Lung (tissue), 12 donors: ENCODE measurements around the gene PWWP2A. TPM values are rescaled to one million over a fixed set of nuclear protein-coding genes. Genes with fewer than 3 reads are reported as not detected.

ENCODE experiments used
- ATAC-seq: fragments of 200-7000 bp; cut with Tn5 transposase; one replicate; pipeline ENCODE4 v1.9.1; 2020; ENCODE audit warnings: moderate number of reproducible peaks; ENCODE audit not compliant: insufficient read depth, low FRiP score
- DNase-seq, 3 donors: peaks; one replicate each; pipeline ENCODE4 v3.0.0-alpha.2; 2013 to 2017
- H3K27ac ChIP-seq, 2 donors: one replicate each; pipeline ENCODE4 v1.5.1; 2013; ENCODE audit warnings: mild to moderate bottlenecking in 2 of 2, moderate library complexity in 2 of 2, control low read depth in 1 of 2, inconsistent platforms in 1 of 2, low read depth in 1 of 2, low read length in 1 of 2
- H3K27me3 ChIP-seq, 3 donors: one replicate each; pipeline ENCODE4 v1.5.1; 2013; ENCODE audit warnings: low read length in 2 of 3; ENCODE audit not compliant: control insufficient read depth in 3 of 3, insufficient read depth in 3 of 3
- H3K36me3 ChIP-seq, 4 donors: one replicate each; pipeline ENCODE4 v1.5.1; 2013; ENCODE audit warnings: low read length in 4 of 4, mild to moderate bottlenecking in 1 of 4, moderate library complexity in 1 of 4; ENCODE audit not compliant: control insufficient read depth in 4 of 4, insufficient read depth in 4 of 4
- H3K4me1 ChIP-seq, 5 donors: one replicate each; pipeline ENCODE4 v1.5.1; 2013; ENCODE audit warnings: low read length in 5 of 5, mild to moderate bottlenecking in 2 of 5, moderate library complexity in 1 of 5; ENCODE audit not compliant: control insufficient read depth in 5 of 5, insufficient read depth in 5 of 5
- H3K4me3 ChIP-seq: one replicate; pipeline ENCODE4 v1.5.1; 2013; ENCODE audit warnings: mild to moderate bottlenecking, control low read depth, moderate library complexity
- H3K9ac ChIP-seq, 2 donors: one replicate each; pipeline ENCODE4 v1.5.1; 2013; ENCODE audit warnings: low read length in 2 of 2, control low read depth in 1 of 2; ENCODE audit not compliant: insufficient read depth in 1 of 2
- H3K9me3 ChIP-seq, 4 donors: one replicate each; pipeline ENCODE4 v1.5.1; 2013; ENCODE audit warnings: low read length in 3 of 4, mild to moderate bottlenecking in 1 of 4, moderate library complexity in 1 of 4; ENCODE audit not compliant: control insufficient read depth in 4 of 4, insufficient read depth in 3 of 4
- WGBS, 2 donors: extraction: QIAGEN DNeasy Blood & Tissue Kit; methylation state at CpG; one replicate each; pipeline ENCODE4 v1.1.7; 2013; 5-methylcytosine and 5-hydroxymethylcytosine counted together
- polyA plus RNA-seq, 2 donors: library from polyadenylated mRNA; stranded (reverse); fragments of 200-250 nt; gene quantifications; one replicate each; pipeline ENCODE4 v1.2.1, GENCODE V29; 2013
- total RNA-seq, 2 donors: library from RNA; depleted of rRNA in 1 of 2; stranded (reverse); fragments of >200 nt in 1 of 2; gene quantifications; one replicate each; pipeline ENCODE4 v1.2.1, GENCODE V29; 2014 to 2021
- TF ChIP-seq, protein P1 (sequence below): IDR thresholded peaks from 2 replicates; pipeline ENCODE4 v1.5.1; 2012; ENCODE audit warnings: mild to moderate bottlenecking; ENCODE audit errors: control extremely low read depth, extremely low read depth
- donor health status: control.
- donor health status: control.
- donor health status: Bipolar disorder and iron deficiency.
- donor health status: healthy.
- donor health status: DM: yes; HTN: yes; CAD: no.

The PWWP2A gene
- total and polyA plus RNA-seq, 4 donors, result 7.9 to 49.0 (median 16.5) TPM

DNA sequence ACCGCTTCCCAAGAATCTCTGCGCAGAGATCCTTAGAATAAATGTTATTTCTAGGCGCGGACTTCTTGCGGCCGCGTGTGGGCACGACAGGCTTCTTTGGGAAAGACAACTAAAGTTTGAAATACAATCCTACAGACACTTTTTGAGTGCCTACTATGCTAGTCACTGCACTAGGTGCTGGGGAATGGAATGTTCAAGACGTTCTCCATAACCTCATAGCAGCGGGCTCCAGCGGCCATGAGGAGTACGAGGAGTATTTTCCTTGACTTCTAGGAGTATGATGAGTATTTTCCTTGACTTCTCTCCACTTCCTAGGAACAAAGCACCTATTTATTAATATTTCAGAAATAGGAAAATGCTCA lies 636 bp upstream of the PWWP2A start:
- no peak for ATAC-seq
- TF ChIP-seq, protein P1, sequence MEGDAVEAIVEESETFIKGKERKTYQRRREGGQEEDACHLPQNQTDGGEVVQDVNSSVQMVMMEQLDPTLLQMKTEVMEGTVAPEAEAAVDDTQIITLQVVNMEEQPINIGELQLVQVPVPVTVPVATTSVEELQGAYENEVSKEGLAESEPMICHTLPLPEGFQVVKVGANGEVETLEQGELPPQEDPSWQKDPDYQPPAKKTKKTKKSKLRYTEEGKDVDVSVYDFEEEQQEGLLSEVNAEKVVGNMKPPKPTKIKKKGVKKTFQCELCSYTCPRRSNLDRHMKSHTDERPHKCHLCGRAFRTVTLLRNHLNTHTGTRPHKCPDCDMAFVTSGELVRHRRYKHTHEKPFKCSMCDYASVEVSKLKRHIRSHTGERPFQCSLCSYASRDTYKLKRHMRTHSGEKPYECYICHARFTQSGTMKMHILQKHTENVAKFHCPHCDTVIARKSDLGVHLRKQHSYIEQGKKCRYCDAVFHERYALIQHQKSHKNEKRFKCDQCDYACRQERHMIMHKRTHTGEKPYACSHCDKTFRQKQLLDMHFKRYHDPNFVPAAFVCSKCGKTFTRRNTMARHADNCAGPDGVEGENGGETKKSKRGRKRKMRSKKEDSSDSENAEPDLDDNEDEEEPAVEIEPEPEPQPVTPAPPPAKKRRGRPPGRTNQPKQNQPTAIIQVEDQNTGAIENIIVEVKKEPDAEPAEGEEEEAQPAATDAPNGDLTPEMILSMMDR, result no peak
- Histone ChIP-seq H3K36me3 (peaks cover 0 to 9% (median 3%) of the 10 kb centered on the region in 4 donors), H3K9me3 (no peaks in the 10 kb centered on the region), H3K27me3 (no peaks in the 10 kb centered on the region), H3K27ac (peak overlapping the region; percentile 23 to 52), H3K4me1 (peaks cover 0 to 4% (median 0%) of the 10 kb centered on the region in 5 donors), H3K9ac (no peak overlapping the region), H3K4me3 (no peak overlapping the region)
- DNase-seq, result no peak
- 9 to 11% methylated on average over 12 of the region's 12 CpGs for WGBS, 2 donors

DNA sequence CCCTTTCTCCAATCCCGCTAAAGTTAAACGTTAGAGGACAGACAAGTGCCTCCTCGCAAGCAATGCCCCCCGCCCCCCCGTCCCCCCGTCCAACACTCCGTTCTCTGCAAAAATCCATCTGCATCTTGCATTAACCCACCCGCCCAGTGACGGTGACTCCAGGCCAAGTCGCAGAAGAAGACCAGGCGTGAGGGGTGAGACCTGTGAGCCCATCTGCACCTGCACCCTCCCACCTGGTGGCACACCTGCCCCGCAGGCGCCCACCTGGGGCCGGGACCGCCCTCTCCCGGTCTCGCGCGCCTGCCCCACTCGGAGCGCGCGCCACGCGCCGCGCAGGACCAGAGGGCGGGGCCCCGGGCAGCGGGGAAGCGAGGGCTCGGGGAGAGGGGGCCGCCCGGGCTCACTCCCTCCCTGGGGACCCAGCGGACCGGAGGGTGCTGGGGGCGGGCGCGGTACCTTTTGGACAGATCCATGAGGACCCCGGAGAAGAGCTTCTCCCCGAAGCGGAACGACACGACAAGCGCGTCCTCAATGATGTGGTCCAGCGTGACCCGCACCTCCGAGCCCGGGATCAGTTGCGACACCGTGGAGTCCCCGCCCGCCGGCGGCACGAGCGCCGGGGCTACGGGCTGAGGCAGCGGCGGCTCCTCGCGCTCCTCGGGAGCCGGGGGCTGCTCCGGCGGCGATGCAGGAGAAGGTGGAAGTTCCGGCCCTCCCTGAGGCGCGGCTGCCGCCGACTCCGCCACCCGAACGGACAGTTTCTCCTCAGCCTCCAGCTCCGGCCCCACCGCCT lies 705 bp downstream of the PWWP2A start:
- DNase-seq (peak; percentile 45 to 53 (median 53)), ATAC-seq (peak; percentile 46)

DNA sequence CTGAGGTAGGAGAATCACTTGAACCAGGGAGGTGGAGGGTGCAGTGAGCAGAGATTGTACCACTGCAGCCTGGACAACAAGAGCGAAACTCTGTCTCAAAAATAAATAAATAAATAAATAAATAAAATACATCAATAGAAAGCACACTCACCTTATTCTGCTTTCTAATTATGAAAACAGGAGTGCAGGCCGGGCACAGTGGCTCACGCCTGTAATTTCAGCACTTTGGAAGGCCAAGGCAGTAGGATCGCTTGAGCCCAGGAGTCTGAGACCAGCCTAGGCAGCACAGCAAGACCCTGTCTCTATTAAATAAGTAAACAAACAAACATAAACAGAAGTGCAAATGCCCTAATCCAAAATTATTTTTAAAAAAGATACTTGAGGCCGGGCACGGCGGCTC lies 2.3 kb downstream of the PWWP2A start:
- 97 to 98% methylated on average over 7 of the region's 7 CpGs for WGBS, 2 donors
- no peak overlapping the region for H3K4me3 ChIP-seq
- no peaks in the 10 kb centered on the region for H3K27me3 ChIP-seq
- peaks cover 4 to 18% (median 12%) of the 10 kb centered on the region in 4 donors for H3K36me3 ChIP-seq
- no peaks in the 10 kb centered on the region for H3K9me3 ChIP-seq
- no peak for DNase-seq
- no peak overlapping the region for H3K9ac ChIP-seq
- ATAC-seq, result no peak
- TF ChIP-seq, protein P1, result no peak
- peaks cover 0 to 4% (median 3%) of the 10 kb centered on the region in 5 donors for H3K4me1 ChIP-seq
- H3K27ac ChIP-seq, result no peak overlapping the region

More for the DNA sequence above, 705 bp downstream of the PWWP2A start:
- 0 to 1% methylated on average over 57 to 79 of the region's 79 CpGs for WGBS, 2 donors
- H3K4me1 ChIP-seq, result peaks cover 0 to 4% (median 0%) of the 10 kb centered on the region in 5 donors
- H3K27ac ChIP-seq, result peak overlapping the region; percentile 99
- peaks cover 0 to 13% (median 6%) of the 10 kb centered on the region in 4 donors for H3K36me3 ChIP-seq
- H3K27me3 ChIP-seq, result no peaks in the 10 kb centered on the region
- TF ChIP-seq, protein P1, result no peak
- H3K9me3 ChIP-seq, result no peaks in the 10 kb centered on the region
- H3K4me3 ChIP-seq, result peak overlapping the region; percentile 96
- peak overlapping the region; percentile 68 to 71 for H3K9ac ChIP-seq
